ENCODE data around the gene DUS1L.

DNA sequence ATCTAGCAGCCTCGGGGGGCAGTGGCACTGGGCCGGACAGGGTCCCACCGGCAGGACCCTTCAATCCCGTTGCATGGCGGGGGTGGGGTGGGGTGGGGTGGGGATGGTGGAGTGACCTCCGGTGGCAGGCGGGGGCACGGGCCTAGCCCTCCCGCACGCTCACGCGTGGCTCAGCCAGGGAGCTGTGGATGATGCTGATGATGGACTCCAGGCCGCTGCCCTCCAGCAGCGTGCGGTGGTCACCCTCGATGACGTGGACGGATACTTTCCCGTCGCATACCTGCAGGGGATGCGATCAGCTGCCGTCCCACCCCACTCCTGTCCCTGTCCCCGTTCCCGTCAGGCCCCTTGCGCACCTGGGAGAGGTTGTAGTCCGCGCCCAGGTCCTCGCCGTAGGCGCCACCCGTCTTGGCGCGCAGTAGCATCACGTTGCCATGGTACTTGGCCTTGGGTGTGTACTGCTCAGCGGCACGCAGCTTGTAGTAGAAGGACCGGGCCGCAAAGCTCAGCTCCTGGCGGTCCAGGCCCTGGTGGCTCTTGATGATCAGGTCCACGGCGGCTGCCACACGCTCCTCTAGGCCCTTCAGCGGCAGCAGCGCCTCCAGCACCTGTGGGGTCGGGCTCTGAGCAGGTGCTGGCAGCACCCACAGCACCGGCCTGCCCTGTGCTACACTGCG, 13.5 kb upstream of the DUS1L start:
- TF ChIP-seq, protein P1, sequence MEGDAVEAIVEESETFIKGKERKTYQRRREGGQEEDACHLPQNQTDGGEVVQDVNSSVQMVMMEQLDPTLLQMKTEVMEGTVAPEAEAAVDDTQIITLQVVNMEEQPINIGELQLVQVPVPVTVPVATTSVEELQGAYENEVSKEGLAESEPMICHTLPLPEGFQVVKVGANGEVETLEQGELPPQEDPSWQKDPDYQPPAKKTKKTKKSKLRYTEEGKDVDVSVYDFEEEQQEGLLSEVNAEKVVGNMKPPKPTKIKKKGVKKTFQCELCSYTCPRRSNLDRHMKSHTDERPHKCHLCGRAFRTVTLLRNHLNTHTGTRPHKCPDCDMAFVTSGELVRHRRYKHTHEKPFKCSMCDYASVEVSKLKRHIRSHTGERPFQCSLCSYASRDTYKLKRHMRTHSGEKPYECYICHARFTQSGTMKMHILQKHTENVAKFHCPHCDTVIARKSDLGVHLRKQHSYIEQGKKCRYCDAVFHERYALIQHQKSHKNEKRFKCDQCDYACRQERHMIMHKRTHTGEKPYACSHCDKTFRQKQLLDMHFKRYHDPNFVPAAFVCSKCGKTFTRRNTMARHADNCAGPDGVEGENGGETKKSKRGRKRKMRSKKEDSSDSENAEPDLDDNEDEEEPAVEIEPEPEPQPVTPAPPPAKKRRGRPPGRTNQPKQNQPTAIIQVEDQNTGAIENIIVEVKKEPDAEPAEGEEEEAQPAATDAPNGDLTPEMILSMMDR (IDR thresholded peaks at IDR 0.05) = no peak
- no peak for TF ChIP-seq POLR2A (IDR thresholded peaks at IDR 0.05)

Measured in uterus (tissue), 2 donors.